WTC11 (cell line): ENCODE measurements around the gene LILRB3. TPM values are rescaled to one million over a fixed set of nuclear protein-coding genes. Genes with fewer than 3 reads are reported as not detected.
"Not testable (repeated sequence)": the region's sequence is repeated elsewhere in the genome, so short reads cannot be mapped to it uniquely, and the experiment has no call there.

Source experiments
- ATAC-seq: fragments of 200-7000 bp; cut with Tn5 transposase; 2 replicates; pipeline ENCODE4 v1.10.0; 2021; ENCODE audit warnings: mild to moderate bottlenecking, moderate library complexity
- CTCF ChIA-PET: fragments of 300-600 bp; sonication (Branson Sonifier 250); formaldehyde crosslinking; loops from one replicate; lab custom pipeline; 2021; ENCODE audit warnings: antibody characterized with exemption; lab: Charles Lee
- POLR2A ChIA-PET: fragments of 350-600 bp; sonication (Branson Sonifier 250); formaldehyde crosslinking; loops from one replicate; lab custom pipeline; 2021; ENCODE audit warnings: antibody characterized with exemption; lab: Charles Lee
- DNase-seq: peaks from one replicate; pipeline ENCODE4 v3.0.0; 2021; ENCODE audit warnings: low spot score
- H3K27ac Mint-ChIP-seq: 2 replicates; pipeline ENCODE4 v1.8.0; 2021; ENCODE audit warnings: mixed read lengths
- H3K27me3 Mint-ChIP-seq: 2 replicates; pipeline ENCODE4 v1.8.0; 2021; ENCODE audit warnings: low read depth, mild to moderate bottlenecking, moderate library complexity, mixed read lengths
- H3K36me3 Mint-ChIP-seq: 2 replicates; pipeline ENCODE4 v1.8.0; 2021; ENCODE audit warnings: mixed read lengths
- H3K4me1 Mint-ChIP-seq: 2 replicates; pipeline ENCODE4 v1.8.0; 2022; ENCODE audit warnings: mixed read lengths
- H3K4me3 Mint-ChIP-seq: 2 replicates; pipeline ENCODE4 v1.8.0; 2021; ENCODE audit warnings: mild to moderate bottlenecking, moderate library complexity, mixed read lengths
- H3K9me3 Mint-ChIP-seq: 2 replicates; pipeline ENCODE4 v1.8.0; 2021; ENCODE audit warnings: mixed read lengths
- ATF3 ChIP-seq: sonication (generic); formaldehyde crosslinking; conservative IDR thresholded peaks from 2 replicates; pipeline ENCODE4 v1.8.1; 2022; ENCODE audit warnings: mild to moderate bottlenecking, missing genetic modification reagents
- CREM ChIP-seq: sonication (generic); formaldehyde crosslinking; IDR thresholded peaks from 2 replicates; pipeline ENCODE4 v1.8.1; 2022; ENCODE audit warnings: mild to moderate bottlenecking, missing genetic modification reagents, moderate library complexity
- EMX1 ChIP-seq: fragments of 250-450 bp; sonication (Bioruptor Pico); IDR thresholded peaks from 2 replicates; pipeline ENCODE4 v1.8.0; 2021; ENCODE audit warnings: mild to moderate bottlenecking
- HMGA2 ChIP-seq: fragments of 250-450 bp; sonication (Bioruptor Pico); IDR thresholded peaks from 2 replicates; pipeline ENCODE4 v1.4.0; 2021; ENCODE audit warnings: mild to moderate bottlenecking, moderate library complexity
- TEAD1 ChIP-seq: sonication (generic); formaldehyde crosslinking; IDR thresholded peaks from 2 replicates; pipeline ENCODE4 v1.8.0; 2022; ENCODE audit warnings: mild to moderate bottlenecking, missing genetic modification reagents
- ZNF138 ChIP-seq: sonication (generic); formaldehyde crosslinking; conservative IDR thresholded peaks from 2 replicates; pipeline ENCODE4 v1.8.1; 2022; ENCODE audit warnings: mild to moderate bottlenecking, moderate library complexity, missing genetic modification reagents
- ZNF219 ChIP-seq: sonication (generic); formaldehyde crosslinking; IDR thresholded peaks from 2 replicates; pipeline ENCODE4 v1.8.0; 2023; ENCODE audit warnings: missing genetic modification reagents, mild to moderate bottlenecking, borderline replicate concordance
- ZNF232 ChIP-seq: sonication (generic); formaldehyde crosslinking; IDR thresholded peaks from 2 replicates; pipeline ENCODE4 v1.8.0; 2022; ENCODE audit warnings: mild to moderate bottlenecking, missing genetic modification reagents
- ZNF425 ChIP-seq: fragments of 250-450 bp; sonication (Bioruptor Pico); conservative IDR thresholded peaks from 2 replicates; pipeline ENCODE4 v1.9.0; 2021; ENCODE audit warnings: mild to moderate bottlenecking
- ZNF671 ChIP-seq: fragments of 250-450 bp; sonication (Bioruptor Pico); IDR thresholded peaks from 2 replicates; pipeline ENCODE4 v1.8.0; 2021; ENCODE audit warnings: mild to moderate bottlenecking
- total RNA-seq: library from RNA; stranded (reverse); gene quantifications from 3 replicates; pipeline ENCODE4 v1.2.3, GENCODE V29; 2021
- TF ChIP-seq, protein P1 (sequence below): sonication (generic); formaldehyde crosslinking; IDR thresholded peaks from 2 replicates; pipeline ENCODE4 v1.8.1; 2023; ENCODE audit warnings: mild to moderate bottlenecking, moderate library complexity, missing genetic modification reagents

Gene LILRB3
- total RNA-seq, 1 experiment from 2014 or later = not detected

DNA sequence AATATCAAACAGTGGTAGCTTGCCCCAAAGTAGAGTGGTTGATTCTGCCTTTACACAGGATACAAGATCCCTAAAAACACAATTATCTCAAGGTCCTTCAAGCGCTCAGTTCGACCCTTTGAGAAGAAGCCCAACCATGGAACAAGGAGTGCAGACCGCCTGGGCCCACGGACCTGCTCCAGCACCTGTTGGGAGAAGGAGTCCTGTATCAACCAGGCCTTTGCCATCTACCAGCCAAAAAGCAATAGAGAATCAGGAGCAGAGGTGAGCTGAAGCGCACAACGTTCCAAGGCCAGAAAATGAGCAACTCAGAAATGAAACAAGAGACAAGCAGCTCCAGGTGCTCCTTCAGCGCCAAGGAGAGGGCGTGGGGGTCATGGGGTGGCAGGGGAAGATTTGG lies 6.3 kb upstream of the LILRB3 start:
- TF ChIP-seq TEAD1 (CRISPR knock-in tag) = no peak
- no peak for TF ChIP-seq ZNF232
- TF ChIP-seq CREM (CRISPR knock-in tag) = no peak
- TF ChIP-seq ZNF219 = no peak
- TF ChIP-seq HMGA2 (CRISPR knock-in tag) = no peak
- TF ChIP-seq ZNF138 = no peak
- no peak for TF ChIP-seq EMX1
- TF ChIP-seq, protein P1, sequence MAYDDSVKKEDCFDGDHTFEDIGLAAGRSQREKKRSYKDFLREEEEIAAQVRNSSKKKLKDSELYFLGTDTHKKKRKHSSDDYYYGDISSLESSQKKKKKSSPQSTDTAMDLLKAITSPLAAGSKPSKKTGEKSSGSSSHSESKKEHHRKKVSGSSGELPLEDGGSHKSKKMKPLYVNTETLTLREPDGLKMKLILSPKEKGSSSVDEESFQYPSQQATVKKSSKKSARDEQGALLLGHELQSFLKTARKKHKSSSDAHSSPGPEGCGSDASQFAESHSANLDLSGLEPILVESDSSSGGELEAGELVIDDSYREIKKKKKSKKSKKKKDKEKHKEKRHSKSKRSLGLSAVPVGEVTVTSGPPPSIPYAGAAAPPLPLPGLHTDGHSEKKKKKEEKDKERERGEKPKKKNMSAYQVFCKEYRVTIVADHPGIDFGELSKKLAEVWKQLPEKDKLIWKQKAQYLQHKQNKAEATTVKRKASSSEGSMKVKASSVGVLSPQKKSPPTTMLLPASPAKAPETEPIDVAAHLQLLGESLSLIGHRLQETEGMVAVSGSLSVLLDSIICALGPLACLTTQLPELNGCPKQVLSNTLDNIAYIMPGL = no peak
- TF ChIP-seq ZNF671 (CRISPR knock-in tag) = no peak
- no peak for TF ChIP-seq ZNF425 (CRISPR knock-in tag)
- no peak for TF ChIP-seq ATF3 (CRISPR knock-in tag)
- H3K4me3 Mint-ChIP-seq = no peak overlapping the region
- ATAC-seq (no peak), DNase-seq (no peak)
- no peaks in the 10 kb centered on the region; the same call in 1 of the 2 replicates for H3K36me3 Mint-ChIP-seq
- POLR2A ChIA-PET = no interaction called here
- H3K27me3 Mint-ChIP-seq = peaks cover 13% of the 10 kb centered on the region
- no peaks in the 10 kb centered on the region for H3K4me1 Mint-ChIP-seq
- H3K9me3 Mint-ChIP-seq = peaks cover 9% of the 10 kb centered on the region
- CTCF ChIA-PET = interaction anchor here (0.6 kb wide), 1 partner anchor 159 kb away, joined by 3 read pairs; no protein-coding TSS in a partner anchor
- H3K27ac Mint-ChIP-seq = no peak overlapping the region

DNA sequence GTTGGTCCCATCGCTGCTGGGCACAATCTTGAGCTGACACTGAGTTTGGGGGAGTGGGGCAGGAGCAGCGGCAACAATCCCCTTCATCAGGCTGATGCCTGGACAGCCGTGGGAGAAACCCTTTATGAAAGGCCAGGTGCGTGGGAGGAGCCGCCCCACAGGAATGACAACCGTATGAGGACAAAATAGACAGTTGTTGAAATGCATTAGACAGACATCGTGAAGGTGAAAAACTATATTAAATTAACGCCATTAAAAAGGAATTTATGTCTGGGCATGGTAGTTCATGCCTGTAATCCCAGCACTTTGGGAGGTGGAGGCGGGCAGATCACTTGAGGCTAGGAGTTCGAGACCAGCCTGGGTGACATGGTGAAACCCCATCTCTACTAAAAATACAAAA lies 1.8 kb upstream of the LILRB3 start:
- DNase-seq, H3K27me3 Mint-ChIP-seq, ATAC-seq, H3K4me3 Mint-ChIP-seq, CTCF ChIA-PET, H3K27ac Mint-ChIP-seq, H3K9me3 Mint-ChIP-seq, POLR2A ChIA-PET, H3K4me1 Mint-ChIP-seq, H3K36me3 Mint-ChIP-seq: not testable (repeated sequence)

DNA sequence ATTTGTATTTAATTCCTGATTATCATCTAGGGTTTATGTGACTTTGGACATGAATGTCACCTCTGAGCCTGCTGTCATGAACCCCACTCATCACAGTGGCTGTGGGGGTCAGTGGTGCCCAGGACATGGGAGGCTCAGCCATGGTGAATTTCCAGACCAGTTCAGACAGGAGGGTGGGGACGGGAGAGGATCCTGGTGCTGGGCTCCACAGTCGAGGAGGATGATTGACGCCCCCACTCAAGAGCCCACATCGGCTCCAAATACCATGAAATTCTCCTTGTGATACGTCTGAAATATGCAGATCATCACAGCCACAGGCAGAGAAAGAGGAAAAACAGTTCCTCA lies 1.1 kb upstream of the LILRB3 start:
- H3K4me3 Mint-ChIP-seq, H3K9me3 Mint-ChIP-seq, H3K27me3 Mint-ChIP-seq, H3K4me1 Mint-ChIP-seq, DNase-seq, H3K36me3 Mint-ChIP-seq, ATAC-seq, CTCF ChIA-PET, POLR2A ChIA-PET, H3K27ac Mint-ChIP-seq: not testable (repeated sequence)

- CTCF ChIA-PET, H3K4me1 Mint-ChIP-seq, H3K27ac Mint-ChIP-seq, POLR2A ChIA-PET, H3K27me3 Mint-ChIP-seq, H3K36me3 Mint-ChIP-seq, ATAC-seq, DNase-seq, H3K9me3 Mint-ChIP-seq, H3K4me3 Mint-ChIP-seq: not testable (repeated sequence)
Observed at GRCh38 chr19:54223277-54223936, 600 bp upstream of the LILRB3 start.

GRCh38 chr19:54221947-54222346 lies 860 bp downstream of the LILRB3 start:
- CTCF ChIA-PET, ATAC-seq: not testable (repeated sequence)

DNA sequence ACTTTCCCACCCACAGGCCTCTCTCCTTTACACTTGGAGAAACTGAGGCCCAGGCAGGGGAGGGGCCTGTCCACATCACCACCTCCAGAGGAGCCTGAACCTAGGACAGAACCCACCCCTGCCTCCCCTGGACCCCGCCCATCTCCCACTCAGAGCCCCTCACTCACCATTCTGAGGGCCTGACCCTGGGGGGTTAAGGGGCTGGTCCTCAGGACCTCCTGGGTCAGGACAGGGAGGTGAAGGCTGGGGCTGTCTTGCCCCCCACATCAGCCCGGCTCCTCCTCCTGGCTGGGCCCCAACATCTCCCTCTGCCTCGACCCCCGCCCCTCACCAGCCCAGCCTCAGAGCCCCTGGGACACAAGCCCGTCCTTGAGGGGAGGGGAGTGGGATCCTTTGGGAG lies 3.1 kb downstream of the LILRB3 start:
- CTCF ChIA-PET, DNase-seq, POLR2A ChIA-PET, H3K4me3 Mint-ChIP-seq, H3K27ac Mint-ChIP-seq, H3K9me3 Mint-ChIP-seq, H3K36me3 Mint-ChIP-seq, H3K27me3 Mint-ChIP-seq, ATAC-seq: not testable (repeated sequence)
- H3K4me1 Mint-ChIP-seq = peaks cover 13% of the 10 kb centered on the region

More at GRCh38 chr19:54221947-54222346, 860 bp downstream of the LILRB3 start:
- H3K36me3 Mint-ChIP-seq, DNase-seq, H3K27ac Mint-ChIP-seq, H3K4me3 Mint-ChIP-seq, POLR2A ChIA-PET, H3K9me3 Mint-ChIP-seq, H3K27me3 Mint-ChIP-seq: not testable (repeated sequence)
- H3K4me1 Mint-ChIP-seq = peaks cover 11% of the 10 kb centered on the region
